ENCODE data around the gene DDRGK1. TPM values are rescaled to one million over a fixed set of nuclear protein-coding genes. Genes with fewer than 3 reads are reported as not detected.

Gene DDRGK1
- total and polyA plus RNA-seq, 2 experiments from 2014 or later, result 48.1 to 107 TPM

DNA sequence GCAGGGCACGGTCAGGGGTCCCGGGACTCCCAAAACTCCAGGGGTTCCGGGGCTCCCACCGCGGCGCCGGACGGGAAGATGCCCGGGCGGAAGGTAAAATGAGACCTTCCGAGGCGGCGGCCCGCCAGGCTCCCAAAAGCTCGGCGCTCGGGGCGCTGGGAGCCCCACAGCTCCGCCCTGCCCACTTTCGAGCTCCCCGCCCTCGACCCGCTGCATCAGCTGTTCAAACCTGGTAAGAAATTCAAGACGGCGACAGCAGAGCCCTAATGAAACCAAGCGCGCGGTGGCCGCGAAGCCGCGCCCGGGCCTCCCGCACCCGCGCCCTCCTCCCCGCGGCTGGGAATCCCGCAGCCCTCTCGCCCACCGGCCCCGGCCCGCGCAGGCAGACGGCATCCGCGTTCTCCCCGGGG lies 34.1 kb upstream of the DDRGK1 start:
- no peaks in the 10 kb centered on the region for H3K36me3 ChIP-seq
- TF ChIP-seq, protein P1, sequence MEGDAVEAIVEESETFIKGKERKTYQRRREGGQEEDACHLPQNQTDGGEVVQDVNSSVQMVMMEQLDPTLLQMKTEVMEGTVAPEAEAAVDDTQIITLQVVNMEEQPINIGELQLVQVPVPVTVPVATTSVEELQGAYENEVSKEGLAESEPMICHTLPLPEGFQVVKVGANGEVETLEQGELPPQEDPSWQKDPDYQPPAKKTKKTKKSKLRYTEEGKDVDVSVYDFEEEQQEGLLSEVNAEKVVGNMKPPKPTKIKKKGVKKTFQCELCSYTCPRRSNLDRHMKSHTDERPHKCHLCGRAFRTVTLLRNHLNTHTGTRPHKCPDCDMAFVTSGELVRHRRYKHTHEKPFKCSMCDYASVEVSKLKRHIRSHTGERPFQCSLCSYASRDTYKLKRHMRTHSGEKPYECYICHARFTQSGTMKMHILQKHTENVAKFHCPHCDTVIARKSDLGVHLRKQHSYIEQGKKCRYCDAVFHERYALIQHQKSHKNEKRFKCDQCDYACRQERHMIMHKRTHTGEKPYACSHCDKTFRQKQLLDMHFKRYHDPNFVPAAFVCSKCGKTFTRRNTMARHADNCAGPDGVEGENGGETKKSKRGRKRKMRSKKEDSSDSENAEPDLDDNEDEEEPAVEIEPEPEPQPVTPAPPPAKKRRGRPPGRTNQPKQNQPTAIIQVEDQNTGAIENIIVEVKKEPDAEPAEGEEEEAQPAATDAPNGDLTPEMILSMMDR (IDR thresholded peaks at IDR 0.05; ENCODE audit: low read depth, low read length), result no peak
- peak overlapping the region; percentile 41 for H3K4me3 ChIP-seq
- H3K27ac ChIP-seq, result no peak overlapping the region
- DNase-seq (ENCODE audit: low read depth in 1 of 2, low spot score in 1 of 2), result peak in 1 of 2 donors; percentile 22
- H3K4me1 ChIP-seq (ENCODE audit: low read depth), result no peaks in the 10 kb centered on the region
- peaks cover 78% of the 10 kb centered on the region for H3K27me3 ChIP-seq
- no peaks in the 10 kb centered on the region for H3K9me3 ChIP-seq (ENCODE audit: low read depth)

DNA sequence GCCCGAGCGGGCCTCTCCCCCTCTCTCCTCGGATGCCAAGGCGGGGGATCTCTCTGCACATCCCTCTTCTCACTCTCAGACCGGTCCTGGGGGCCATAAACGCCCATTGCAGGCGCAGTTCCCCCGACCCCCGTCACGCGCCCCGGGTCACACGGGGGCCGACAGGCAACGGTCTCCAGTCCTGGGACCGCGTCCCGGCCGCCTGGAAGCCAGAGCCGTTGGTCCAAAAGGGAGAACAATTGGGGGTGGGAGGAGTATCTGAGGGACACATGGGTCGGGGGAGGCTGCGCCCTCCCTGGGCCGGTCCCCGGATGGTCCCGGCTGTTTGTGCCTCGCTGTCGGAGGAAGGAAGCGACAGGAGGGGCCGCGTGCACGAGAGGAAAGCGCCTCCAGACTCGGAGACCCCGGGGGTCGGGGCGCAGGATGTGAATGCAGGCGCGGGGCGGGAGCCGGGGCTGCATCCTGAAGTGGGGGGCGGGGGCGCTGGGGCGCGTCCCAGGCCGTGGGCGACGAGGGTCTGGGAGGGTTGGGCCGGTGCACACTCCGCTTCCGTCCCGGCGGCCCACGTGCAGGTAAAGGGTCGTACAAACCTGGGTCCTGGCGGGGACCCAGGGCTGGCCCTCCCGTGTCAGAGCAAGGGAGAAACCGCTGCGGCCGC lies 33.6 kb upstream of the DDRGK1 start:
- TF ChIP-seq, protein P1 (IDR thresholded peaks at IDR 0.05; ENCODE audit: low read depth, low read length), result no peak
- H3K36me3 ChIP-seq, result no peaks in the 10 kb centered on the region
- no peaks in the 10 kb centered on the region for H3K4me1 ChIP-seq (ENCODE audit: low read depth)
- H3K27ac ChIP-seq, result no peak overlapping the region
- H3K9me3 ChIP-seq (ENCODE audit: low read depth), result no peaks in the 10 kb centered on the region
- no peak for DNase-seq (ENCODE audit: low read depth in 1 of 2, low spot score in 1 of 2)
- peaks cover 74% of the 10 kb centered on the region for H3K27me3 ChIP-seq
- peak overlapping the region; percentile 41 for H3K4me3 ChIP-seq

DNA sequence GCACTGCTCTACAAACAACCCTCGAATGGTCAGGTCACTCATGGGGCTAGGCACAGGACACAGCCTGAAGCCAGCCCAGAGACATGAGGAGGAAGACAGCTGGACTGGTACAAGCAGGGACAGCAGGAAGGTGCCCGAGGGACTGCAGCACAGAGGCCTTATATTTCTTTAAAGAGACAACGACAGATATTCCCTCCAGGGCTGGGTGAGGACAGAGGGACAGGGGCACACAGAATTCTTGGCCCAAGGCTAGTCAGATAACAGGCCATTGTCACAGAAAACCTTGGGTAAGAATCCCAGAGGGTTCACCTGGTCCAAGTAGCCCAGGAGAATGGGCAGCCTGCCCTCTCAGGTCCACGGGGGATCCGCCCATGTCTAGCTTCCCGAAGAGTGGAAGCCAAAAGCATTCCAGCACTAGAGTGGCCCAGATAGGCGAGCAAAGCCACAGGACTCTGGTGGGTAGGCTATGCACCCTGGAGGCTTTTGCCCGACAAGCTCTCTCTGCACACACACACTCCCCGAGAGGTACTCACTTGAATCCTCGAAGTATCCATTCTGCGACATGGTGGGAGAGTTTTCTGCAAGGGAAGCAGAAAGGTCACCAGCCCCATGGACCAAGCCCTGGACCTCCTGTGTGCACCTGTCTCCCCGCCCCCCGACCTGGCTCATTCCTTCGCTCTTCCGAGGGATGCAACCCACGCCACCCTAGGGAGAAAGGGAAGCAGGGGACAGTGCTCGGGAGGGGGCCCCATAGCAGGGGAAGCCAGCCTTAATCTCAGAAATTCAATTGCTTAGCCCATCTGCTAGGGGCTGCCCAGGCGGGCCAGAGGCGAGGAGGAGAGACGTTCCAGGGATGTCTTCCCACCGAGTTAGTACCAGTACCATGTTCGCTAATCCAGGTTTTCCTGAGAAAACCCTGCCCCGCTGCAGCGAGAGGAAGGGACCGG lies 32.8 kb upstream of the DDRGK1 start:
- Histone ChIP-seq H3K36me3 (no peaks in the 10 kb centered on the region), H3K27ac (no peak overlapping the region), H3K4me3 (no peak overlapping the region), H3K4me1 (ENCODE audit: low read depth) (no peaks in the 10 kb centered on the region), H3K9me3 (ENCODE audit: low read depth) (no peaks in the 10 kb centered on the region), H3K27me3 (peaks cover 71% of the 10 kb centered on the region)
- no peak for DNase-seq (ENCODE audit: low read depth in 1 of 2, low spot score in 1 of 2)
- TF ChIP-seq, protein P1 (IDR thresholded peaks at IDR 0.05; ENCODE audit: low read depth, low read length), result no peak

DNA sequence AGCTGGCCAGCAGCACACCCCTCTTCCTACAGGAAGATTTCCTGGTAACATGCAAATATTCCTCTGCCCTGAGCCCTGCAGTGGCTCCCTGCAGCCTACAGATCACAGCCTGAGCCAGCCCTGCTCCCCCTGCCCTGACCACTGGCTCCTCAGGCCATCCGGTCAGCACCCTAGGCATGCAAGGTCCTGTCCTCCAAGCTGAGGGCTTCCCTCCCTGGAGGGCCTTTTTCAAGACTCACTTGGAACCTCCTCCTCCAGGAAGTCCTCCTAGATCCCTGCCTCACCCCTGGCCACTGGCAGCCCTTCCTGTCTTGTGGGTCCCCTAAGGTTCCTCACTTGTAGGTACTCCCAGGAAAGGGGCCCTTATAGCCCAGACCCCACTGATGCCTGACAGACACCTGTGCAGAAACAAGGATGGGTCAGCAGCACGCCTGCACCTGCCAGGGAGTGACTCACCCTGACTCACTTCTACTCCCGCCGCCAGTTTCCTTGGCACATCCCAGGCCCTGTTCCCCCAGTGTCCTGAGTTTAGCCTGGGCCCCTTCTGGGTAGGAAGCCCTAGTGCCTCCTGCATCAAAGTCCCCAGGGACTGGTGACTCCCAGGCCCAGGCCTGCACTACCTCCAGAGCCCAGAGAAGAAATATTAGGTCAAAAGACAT lies 31.3 kb upstream of the DDRGK1 start:
- Histone ChIP-seq H3K36me3 (no peaks in the 10 kb centered on the region), H3K9me3 (ENCODE audit: low read depth) (no peaks in the 10 kb centered on the region), H3K27me3 (peaks cover 56% of the 10 kb centered on the region), H3K4me3 (no peak overlapping the region), H3K27ac (no peak overlapping the region), H3K4me1 (ENCODE audit: low read depth) (no peaks in the 10 kb centered on the region)
- DNase-seq (ENCODE audit: low read depth in 1 of 2, low spot score in 1 of 2), result no peak
- TF ChIP-seq, protein P1 (IDR thresholded peaks at IDR 0.05; ENCODE audit: low read depth, low read length), result no peak

DNA sequence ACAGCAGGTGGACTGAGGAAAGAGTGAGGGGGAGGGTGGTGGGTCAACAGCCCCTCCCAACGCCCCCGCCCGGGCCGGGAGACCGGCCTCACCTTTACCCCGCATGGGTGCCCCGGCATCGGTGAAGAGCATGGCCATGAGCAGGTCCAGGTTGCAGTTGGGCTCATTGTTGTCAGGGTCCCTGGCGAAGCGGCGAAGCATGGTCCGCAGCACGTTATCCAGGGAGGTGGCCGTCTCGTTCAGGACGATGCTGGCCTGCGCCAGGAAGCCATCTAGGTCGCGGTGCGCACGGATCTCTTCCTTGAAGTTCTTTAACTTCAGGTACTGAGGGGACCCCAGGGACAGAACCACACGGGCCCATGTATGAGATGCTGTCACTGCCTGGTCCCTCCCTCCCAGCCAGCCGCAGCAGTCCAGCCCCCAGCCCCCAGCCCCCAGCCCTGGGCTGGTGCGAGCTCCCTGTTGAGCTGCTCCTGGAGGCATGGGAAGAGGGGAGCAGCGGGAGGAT lies 29.6 kb upstream of the DDRGK1 start:
- peaks cover 39% of the 10 kb centered on the region for H3K27me3 ChIP-seq
- no peak overlapping the region for H3K4me3 ChIP-seq
- H3K9me3 ChIP-seq (ENCODE audit: low read depth), result no peaks in the 10 kb centered on the region
- TF ChIP-seq, protein P1 (IDR thresholded peaks at IDR 0.05; ENCODE audit: low read depth, low read length), result no peak
- no peak overlapping the region for H3K27ac ChIP-seq
- no peaks in the 10 kb centered on the region for H3K36me3 ChIP-seq
- no peak for DNase-seq (ENCODE audit: low read depth in 1 of 2, low spot score in 1 of 2)
- H3K4me1 ChIP-seq (ENCODE audit: low read depth), result no peaks in the 10 kb centered on the region

Measured in cardiac muscle cell (in vitro differentiated cells and primary cell).